Measurements from ENCODE around the gene FGGY.

The FGGY gene

GRCh38 chr1:59433440-59433813 is 136.5 kb downstream of the FGGY start:
- no peaks in the 10 kb centered on the region for H3K36me3 Mint-ChIP-seq (ENCODE audit: insufficient read depth)
- no peaks in the 10 kb centered on the region for H3K9me3 Mint-ChIP-seq
- DNase-seq: no peak
- ATAC-seq (replicated peaks): no peak
- no peak overlapping the region for H3K4me3 Mint-ChIP-seq
- H3K27me3 Mint-ChIP-seq: no peaks in the 10 kb centered on the region
- peaks cover 0 to 2% of the 10 kb centered on the region in 2 donors for H3K4me1 Mint-ChIP-seq (ENCODE audit: low read depth in 2 of 2)
- H3K27ac Mint-ChIP-seq: no peak overlapping the region

DNA sequence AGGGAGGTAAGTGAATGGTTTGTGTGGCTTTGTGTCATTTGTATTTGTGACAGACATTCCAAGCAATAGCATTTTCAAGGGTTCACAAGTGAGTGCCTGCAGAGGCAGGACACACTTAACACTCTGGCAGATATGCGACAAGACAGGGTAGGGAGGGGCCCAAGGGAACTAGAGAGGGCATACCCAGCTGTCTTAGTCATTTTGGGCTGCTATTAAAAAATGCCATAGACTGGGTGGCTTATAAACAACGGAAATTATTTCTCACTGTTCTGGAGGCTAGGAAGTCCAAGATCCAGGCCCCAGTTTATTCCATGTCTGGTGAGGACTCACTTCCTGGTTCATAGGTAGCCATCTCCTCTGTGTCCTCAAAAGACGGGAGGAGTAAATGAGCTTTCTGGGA is 137.4 kb downstream of the FGGY start:
- H3K4me3 Mint-ChIP-seq: no peak overlapping the region
- no peaks in the 10 kb centered on the region for H3K9me3 Mint-ChIP-seq
- peaks cover 0 to 2% of the 10 kb centered on the region in 2 donors for H3K4me1 Mint-ChIP-seq (ENCODE audit: low read depth in 2 of 2)
- H3K36me3 Mint-ChIP-seq (ENCODE audit: insufficient read depth): no peaks in the 10 kb centered on the region
- no peak overlapping the region for H3K27ac Mint-ChIP-seq
- no peaks in the 10 kb centered on the region for H3K27me3 Mint-ChIP-seq
- ATAC-seq (replicated peaks) (no peak), DNase-seq (no peak)

- Mint-ChIP-seq H3K36me3 (ENCODE audit: insufficient read depth) (no peaks in the 10 kb centered on the region), H3K9me3 (no peaks in the 10 kb centered on the region), H3K27ac (no peak overlapping the region), H3K27me3 (no peaks in the 10 kb centered on the region), H3K4me3 (no peak overlapping the region), H3K4me1 (ENCODE audit: low read depth in 2 of 2) (peaks cover 0 to 2% of the 10 kb centered on the region in 2 donors)
- DNase-seq (no peak), ATAC-seq (replicated peaks) (no peak)
Observed at GRCh38 chr1:59436637-59437036, 139.7 kb downstream of the FGGY start.

DNA sequence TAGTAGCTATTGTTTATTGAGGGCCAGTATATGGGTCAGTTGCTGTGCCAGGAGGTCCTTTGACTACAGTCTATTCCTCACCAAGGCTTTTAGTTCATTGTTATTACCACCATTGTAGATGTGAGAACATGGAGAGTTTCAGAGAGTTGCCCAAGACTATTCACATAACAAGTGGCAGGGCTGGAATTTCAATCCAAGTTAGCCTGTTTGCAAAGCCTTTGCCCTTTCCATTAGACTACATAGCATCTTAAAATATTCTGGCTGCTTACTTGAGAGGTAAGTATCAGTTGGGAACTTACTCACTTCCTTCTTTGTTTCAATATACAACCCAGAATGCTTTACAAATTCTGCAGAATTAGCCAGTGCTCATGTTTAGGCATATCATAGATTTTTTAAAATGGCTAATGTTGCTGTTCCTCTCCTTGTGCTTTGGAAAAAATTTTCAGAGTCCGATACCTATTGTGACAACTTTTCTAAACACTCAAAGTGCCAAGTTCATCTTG is 141.2 kb downstream of the FGGY start:
- H3K27me3 Mint-ChIP-seq: no peaks in the 10 kb centered on the region
- DNase-seq (no peak), ATAC-seq (replicated peaks) (no peak)
- H3K4me3 Mint-ChIP-seq: no peak overlapping the region
- H3K9me3 Mint-ChIP-seq: no peaks in the 10 kb centered on the region
- no peaks in the 10 kb centered on the region for H3K36me3 Mint-ChIP-seq (ENCODE audit: insufficient read depth)
- no peak overlapping the region for H3K27ac Mint-ChIP-seq
- peaks cover 0 to 2% of the 10 kb centered on the region in 2 donors for H3K4me1 Mint-ChIP-seq (ENCODE audit: low read depth in 2 of 2)

- no peak overlapping the region for H3K27ac Mint-ChIP-seq
- ATAC-seq (replicated peaks): no peak
- no peak overlapping the region for H3K4me3 Mint-ChIP-seq
- no peaks in the 10 kb centered on the region for H3K9me3 Mint-ChIP-seq
- no peaks in the 10 kb centered on the region for H3K36me3 Mint-ChIP-seq (ENCODE audit: insufficient read depth)
- peaks cover 0 to 11% of the 10 kb centered on the region in 2 donors for H3K4me1 Mint-ChIP-seq (ENCODE audit: low read depth in 2 of 2)
- DNase-seq: no peak
- no peaks in the 10 kb centered on the region for H3K27me3 Mint-ChIP-seq
Observed at GRCh38 chr1:59442492-59442891, 145.6 kb downstream of the FGGY start.

DNA sequence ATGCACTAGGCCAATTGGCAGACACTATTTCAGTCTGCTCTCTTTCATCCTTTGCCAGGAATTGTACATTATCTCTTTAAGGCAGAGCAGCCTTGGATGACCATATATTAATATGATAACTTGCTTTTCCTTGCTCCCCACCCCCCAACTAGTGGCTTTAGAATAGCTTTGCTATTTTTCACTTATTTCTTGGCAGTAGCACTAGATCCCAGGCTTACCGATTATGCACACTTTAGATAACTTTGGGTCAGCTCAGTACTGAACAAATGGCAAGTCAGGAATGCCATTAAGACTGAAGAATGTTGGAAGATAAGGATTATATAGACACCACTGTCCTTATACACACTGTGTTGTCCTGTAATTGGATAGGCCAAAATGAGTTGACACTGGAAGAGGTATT is 146.4 kb downstream of the FGGY start:
- Mint-ChIP-seq H3K27ac (no peak overlapping the region), H3K9me3 (no peaks in the 10 kb centered on the region), H3K4me3 (no peak overlapping the region), H3K27me3 (no peaks in the 10 kb centered on the region), H3K4me1 (ENCODE audit: low read depth in 2 of 2) (peaks cover 0 to 11% of the 10 kb centered on the region in 2 donors), H3K36me3 (ENCODE audit: insufficient read depth) (no peaks in the 10 kb centered on the region)
- no peak for ATAC-seq (replicated peaks)
- DNase-seq: no peak

GRCh38 chr1:59444520-59444919 is 147.6 kb downstream of the FGGY start:
- Mint-ChIP-seq H3K9me3 (no peaks in the 10 kb centered on the region), H3K4me3 (no peak overlapping the region), H3K27me3 (no peaks in the 10 kb centered on the region), H3K27ac (no peak overlapping the region), H3K4me1 (ENCODE audit: low read depth in 2 of 2) (peaks cover 0 to 11% of the 10 kb centered on the region in 2 donors), H3K36me3 (ENCODE audit: insufficient read depth) (no peaks in the 10 kb centered on the region)
- DNase-seq (no peak), ATAC-seq (replicated peaks) (no peak)

GRCh38 chr1:59445040-59445439 is 148.1 kb downstream of the FGGY start:
- Mint-ChIP-seq H3K27me3 (no peaks in the 10 kb centered on the region), H3K4me1 (ENCODE audit: low read depth in 2 of 2) (peaks cover 0 to 11% of the 10 kb centered on the region in 2 donors), H3K9me3 (no peaks in the 10 kb centered on the region), H3K36me3 (ENCODE audit: insufficient read depth) (no peaks in the 10 kb centered on the region), H3K27ac (no peak overlapping the region), H3K4me3 (no peak overlapping the region)
- no peak for DNase-seq
- ATAC-seq (replicated peaks): no peak

DNA sequence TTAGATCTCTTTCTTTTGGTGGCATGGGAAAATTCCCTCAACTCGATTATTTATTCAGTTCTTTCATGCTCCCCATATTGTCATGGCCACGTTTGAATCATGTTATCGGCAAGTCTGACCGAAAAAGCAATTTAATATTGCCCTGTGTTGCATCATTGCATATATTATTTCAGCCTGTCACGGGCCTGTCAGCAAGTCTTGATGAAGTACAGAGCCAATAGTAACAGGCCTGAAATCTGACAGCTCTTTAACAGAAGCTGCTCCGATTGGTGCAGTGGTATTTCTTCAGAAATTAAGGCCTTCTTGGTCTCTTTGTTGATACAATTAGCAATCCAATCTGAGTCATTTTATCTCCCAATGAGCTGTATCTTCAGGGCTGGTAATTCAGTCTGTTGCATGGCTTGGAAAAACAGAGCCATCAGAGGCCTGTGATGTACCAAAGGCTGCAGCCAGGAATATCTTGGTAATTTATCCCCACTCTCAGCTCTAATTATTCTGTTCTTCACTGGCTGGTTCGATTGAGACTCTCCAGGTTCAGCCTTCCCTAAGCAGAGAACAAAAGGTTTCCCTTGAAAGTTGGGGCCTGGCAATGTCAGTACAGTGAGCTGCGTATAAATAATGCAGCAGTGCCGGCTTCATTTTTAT is 149.5 kb downstream of the FGGY start:
- ATAC-seq (replicated peaks): no peak
- H3K9me3 Mint-ChIP-seq: no peaks in the 10 kb centered on the region
- peaks cover 0 to 11% of the 10 kb centered on the region in 2 donors for H3K4me1 Mint-ChIP-seq (ENCODE audit: low read depth in 2 of 2)
- no peak overlapping the region for H3K27ac Mint-ChIP-seq
- no peak overlapping the region for H3K4me3 Mint-ChIP-seq
- H3K36me3 Mint-ChIP-seq (ENCODE audit: insufficient read depth): no peaks in the 10 kb centered on the region
- no peak for DNase-seq
- H3K27me3 Mint-ChIP-seq: no peaks in the 10 kb centered on the region

DNA sequence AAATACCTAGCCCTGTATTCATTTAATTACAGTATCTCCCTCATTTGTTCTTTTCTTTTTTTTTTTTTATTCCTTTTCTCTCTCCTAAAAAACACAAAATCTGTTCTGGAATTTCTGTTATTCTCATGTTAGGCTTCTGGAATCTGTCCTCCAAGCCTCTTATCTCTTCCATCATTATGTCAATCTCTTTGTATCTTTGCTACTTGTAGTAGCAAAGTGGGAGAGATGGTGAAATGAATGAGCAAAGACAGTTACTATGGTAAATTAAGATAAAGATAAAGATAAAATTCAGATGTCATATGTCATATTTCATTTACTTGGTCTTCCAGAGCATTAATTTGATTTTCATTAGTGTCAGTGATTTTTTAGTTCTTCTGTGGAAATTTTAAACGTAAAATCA is 155.1 kb downstream of the FGGY start:
- Mint-ChIP-seq H3K4me3 (no peak overlapping the region), H3K27ac (no peak overlapping the region), H3K4me1 (ENCODE audit: low read depth in 2 of 2) (no peaks in the 10 kb centered on the region), H3K9me3 (no peaks in the 10 kb centered on the region), H3K27me3 (no peaks in the 10 kb centered on the region), H3K36me3 (ENCODE audit: insufficient read depth) (no peaks in the 10 kb centered on the region)
- no peak for ATAC-seq (replicated peaks)
- DNase-seq: no peak

GRCh38 chr1:59452559-59452958 is 155.7 kb downstream of the FGGY start:
- no peaks in the 10 kb centered on the region for H3K27me3 Mint-ChIP-seq
- no peaks in the 10 kb centered on the region for H3K4me1 Mint-ChIP-seq (ENCODE audit: low read depth in 2 of 2)
- no peak overlapping the region for H3K27ac Mint-ChIP-seq
- ATAC-seq (replicated peaks) (no peak), DNase-seq (no peak)
- no peaks in the 10 kb centered on the region for H3K36me3 Mint-ChIP-seq (ENCODE audit: insufficient read depth)
- H3K9me3 Mint-ChIP-seq: no peaks in the 10 kb centered on the region
- H3K4me3 Mint-ChIP-seq: no peak overlapping the region

- Mint-ChIP-seq H3K27me3 (no peaks in the 10 kb centered on the region), H3K27ac (no peak overlapping the region), H3K36me3 (ENCODE audit: insufficient read depth) (no peaks in the 10 kb centered on the region), H3K4me1 (ENCODE audit: low read depth in 2 of 2) (no peaks in the 10 kb centered on the region), H3K4me3 (no peak overlapping the region), H3K9me3 (no peaks in the 10 kb centered on the region)
- no peak for ATAC-seq (replicated peaks)
- DNase-seq: no peak
Observed at GRCh38 chr1:59453297-59453968, 156.5 kb downstream of the FGGY start.

GRCh38 chr1:59455206-59455605 is 158.3 kb downstream of the FGGY start:
- ATAC-seq (replicated peaks) (no peak), DNase-seq (no peak)
- Mint-ChIP-seq H3K27ac (no peak overlapping the region), H3K4me1 (ENCODE audit: low read depth in 2 of 2) (no peaks in the 10 kb centered on the region), H3K4me3 (no peak overlapping the region), H3K27me3 (no peaks in the 10 kb centered on the region), H3K36me3 (ENCODE audit: insufficient read depth) (no peaks in the 10 kb centered on the region), H3K9me3 (peaks cover 0 to 2% of the 10 kb centered on the region in 2 donors)

GRCh38 chr1:59457786-59458185 is 160.9 kb downstream of the FGGY start:
- Mint-ChIP-seq H3K36me3 (ENCODE audit: insufficient read depth) (no peaks in the 10 kb centered on the region), H3K27me3 (peaks cover 0 to 6% of the 10 kb centered on the region in 2 donors), H3K4me3 (no peak overlapping the region), H3K4me1 (ENCODE audit: low read depth in 2 of 2) (no peaks in the 10 kb centered on the region), H3K9me3 (peaks cover 0 to 2% of the 10 kb centered on the region in 2 donors), H3K27ac (no peak overlapping the region)
- DNase-seq: no peak
- no peak for ATAC-seq (replicated peaks)
